Keratinocyte (primary cell): ENCODE measurements around the gene DLGAP1. TPM values are rescaled to one million over a fixed set of nuclear protein-coding genes. Genes with fewer than 3 reads are reported as not detected.

Source experiments
- DNase-seq: peaks from one replicate; pipeline ENCODE4 v3.0.0-alpha.2; 2011; ENCODE audit warnings: low read depth, missing footprints, low spot score
- FAIRE-seq: peaks from 2 replicates; lab custom pipeline; 2011; peaks lifted over from hg19 to GRCh38; lab: Jason Lieb, UNC
- H2AFZ ChIP-seq: 2 replicates; pipeline ENCODE4 v1.6.0; 2012; ENCODE audit warnings: low read length, control low read depth, inconsistent platforms; ENCODE audit not compliant: control insufficient read depth
- H3K27ac ChIP-seq: 2 replicates; pipeline ENCODE4 v1.5.1; 2011; ENCODE audit warnings: low read length; ENCODE audit not compliant: control insufficient read depth, insufficient read depth
- H3K27me3 ChIP-seq: 3 replicates; pipeline ENCODE4 v1.6.0; 2011; ENCODE audit warnings: low read length; ENCODE audit not compliant: control insufficient read depth, insufficient read depth; ENCODE audit errors: extremely low read depth
- H3K36me3 ChIP-seq, 2 experiments: 2 replicates in 1 of 2; 3 replicates in 1 of 2; pipeline ENCODE4 v1.5.1; 2011; ENCODE audit warnings: low read length in 2 of 2, mild to moderate bottlenecking in 1 of 2; ENCODE audit not compliant: control insufficient read depth in 2 of 2, insufficient read depth in 2 of 2; ENCODE audit errors: extremely low read depth in 1 of 2
- H3K4me1 ChIP-seq: 3 replicates; pipeline ENCODE4 v1.5.1; 2011; ENCODE audit warnings: low read length; ENCODE audit not compliant: control insufficient read depth, insufficient read depth; ENCODE audit errors: extremely low read depth
- H3K4me2 ChIP-seq: 3 replicates; pipeline ENCODE4 v1.6.0; 2011; ENCODE audit warnings: low read depth, low read length; ENCODE audit not compliant: control insufficient read depth, insufficient read depth; ENCODE audit errors: extremely low read depth
- H3K4me3 ChIP-seq, 3 experiments: fragments of 200-600 bp in 1 of 3; sonication (generic) in 1 of 3; 2 replicates in 2 of 3; 3 replicates in 1 of 3; pipeline ENCODE4 v1.5.1; 2011 to 2016; ENCODE audit warnings: low read length in 3 of 3, mild to moderate bottlenecking in 3 of 3, control low read depth in 2 of 3, inconsistent platforms in 1 of 3, low read depth in 1 of 3, mixed read lengths in 1 of 3, mixed run types in 1 of 3, moderate library complexity in 1 of 3; ENCODE audit not compliant: control insufficient read depth in 2 of 3, insufficient read depth in 2 of 3; ENCODE audit errors: extremely low read depth in 1 of 3
- H3K79me2 ChIP-seq: 2 replicates; pipeline ENCODE4 v1.6.0; 2012; ENCODE audit warnings: low read length; ENCODE audit not compliant: control insufficient read depth, insufficient read depth
- H3K9ac ChIP-seq: 3 replicates; pipeline ENCODE4 v1.6.0; 2011; ENCODE audit warnings: low read length; ENCODE audit not compliant: control insufficient read depth, insufficient read depth; ENCODE audit errors: extremely low read depth
- H3K9me1 ChIP-seq: 3 replicates; pipeline ENCODE4 v1.6.0; 2011; ENCODE audit warnings: low read length; ENCODE audit not compliant: control insufficient read depth, insufficient read depth; ENCODE audit errors: extremely low read depth
- H3K9me3 ChIP-seq: 2 replicates; pipeline ENCODE4 v1.5.1; 2012; ENCODE audit warnings: low read depth, low read length; ENCODE audit not compliant: control insufficient read depth
- H4K20me1 ChIP-seq: 3 replicates; pipeline ENCODE4 v1.6.0; 2011; ENCODE audit warnings: low read length; ENCODE audit not compliant: control insufficient read depth, insufficient read depth; ENCODE audit errors: extremely low read depth
- EZH2 ChIP-seq: IDR thresholded peaks from one replicate; pipeline ENCODE4 v1.6.1; 2012; ENCODE audit warnings: inconsistent platforms, mild to moderate bottlenecking, low read length, moderate library complexity
- dilution Hi-C: fragments of 300-500 bp; cut with MboI; formaldehyde crosslinking; loops from one replicate; pipeline ENCODE4 v1.7.0; 2020; ENCODE audit warnings: low sequenced_read_pairs; ENCODE audit not compliant: extremely low pct_ligation_motif_present
- polyA plus RNA-seq, 5 experiments: library from polyadenylated mRNA; depleted of rRNA in 3 of 5; stranded (reverse) in 3 of 5; stranded (forward) in 1 of 5; unstranded in 1 of 5; fragments of >200 nt; gene quantifications; 1 replicate in 1 of 5; 2 replicates in 3 of 5; 3 replicates in 1 of 5; pipeline versions ENCODE4 v1.2.1 to v1.2.3, GENCODE V29; 2011 to 2012; ENCODE audit warnings: missing spikeins in 2 of 5, low read depth in 1 of 5, low replicate concordance in 1 of 5
- TF ChIP-seq, protein P1 (sequence below), 3 experiments: IDR thresholded peaks in 1 of 3; conservative IDR thresholded peaks in 1 of 3; optimal IDR thresholded peaks in 1 of 3; 2 replicates in 2 of 3; 3 replicates in 1 of 3; pipeline versions ENCODE3 to v1.5.1; 2011; ENCODE audit warnings: low read length in 3 of 3, mild to moderate bottlenecking in 3 of 3, moderate library complexity in 2 of 3, control low read depth in 1 of 3, inconsistent platforms in 1 of 3; ENCODE audit not compliant: insufficient read depth in 2 of 3; ENCODE audit errors: extremely low read depth in 1 of 3

DLGAP1 gene
- polyA plus RNA-seq, 1 donor (not counting 4 experiments of a cell fraction or from before 2014, with no cell fraction given), result not detected

DNA sequence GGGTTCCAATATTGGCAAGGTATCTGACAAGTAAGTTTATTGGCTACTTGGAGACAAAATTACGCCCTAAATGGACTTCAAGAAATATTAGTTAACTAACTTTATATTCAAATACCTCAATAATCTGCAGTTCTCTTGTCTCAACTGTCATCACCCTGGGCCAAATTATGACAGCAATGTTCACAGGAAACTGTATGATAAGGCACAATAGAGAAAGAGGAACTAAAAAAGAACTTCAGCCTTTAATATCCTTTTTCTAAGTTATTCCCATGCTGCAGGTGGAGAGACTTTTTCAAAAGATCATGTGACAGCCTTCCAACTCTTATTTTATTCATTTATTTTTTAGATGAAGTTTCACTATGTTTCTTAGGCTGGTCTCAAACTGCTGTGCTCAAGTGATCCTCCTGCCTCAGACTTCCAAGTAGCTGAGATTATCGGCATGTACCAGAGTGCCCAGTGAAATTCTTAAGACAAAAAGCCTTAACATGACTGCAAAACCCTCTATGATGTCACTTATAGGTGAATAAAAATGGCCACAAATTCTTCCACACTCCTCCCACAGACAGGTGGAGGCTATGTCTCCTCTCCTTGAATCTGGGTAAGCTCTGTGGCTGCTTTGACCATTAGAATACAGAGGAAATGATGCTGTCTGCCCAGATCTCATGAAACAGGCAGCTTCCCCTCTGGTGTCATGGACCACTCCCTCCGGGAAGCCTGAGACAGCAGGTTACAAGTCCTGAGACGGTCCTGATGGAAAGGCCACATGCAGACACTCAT is 794.2 kb downstream of the DLGAP1 start:
- TF ChIP-seq EZH2, result no peak
- TF ChIP-seq, protein P1, sequence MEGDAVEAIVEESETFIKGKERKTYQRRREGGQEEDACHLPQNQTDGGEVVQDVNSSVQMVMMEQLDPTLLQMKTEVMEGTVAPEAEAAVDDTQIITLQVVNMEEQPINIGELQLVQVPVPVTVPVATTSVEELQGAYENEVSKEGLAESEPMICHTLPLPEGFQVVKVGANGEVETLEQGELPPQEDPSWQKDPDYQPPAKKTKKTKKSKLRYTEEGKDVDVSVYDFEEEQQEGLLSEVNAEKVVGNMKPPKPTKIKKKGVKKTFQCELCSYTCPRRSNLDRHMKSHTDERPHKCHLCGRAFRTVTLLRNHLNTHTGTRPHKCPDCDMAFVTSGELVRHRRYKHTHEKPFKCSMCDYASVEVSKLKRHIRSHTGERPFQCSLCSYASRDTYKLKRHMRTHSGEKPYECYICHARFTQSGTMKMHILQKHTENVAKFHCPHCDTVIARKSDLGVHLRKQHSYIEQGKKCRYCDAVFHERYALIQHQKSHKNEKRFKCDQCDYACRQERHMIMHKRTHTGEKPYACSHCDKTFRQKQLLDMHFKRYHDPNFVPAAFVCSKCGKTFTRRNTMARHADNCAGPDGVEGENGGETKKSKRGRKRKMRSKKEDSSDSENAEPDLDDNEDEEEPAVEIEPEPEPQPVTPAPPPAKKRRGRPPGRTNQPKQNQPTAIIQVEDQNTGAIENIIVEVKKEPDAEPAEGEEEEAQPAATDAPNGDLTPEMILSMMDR (optimal IDR thresholded peaks at IDR 0.05 in 1 of 3, IDR thresholded peaks at IDR 0.05 in 1 of 3, conservative IDR thresholded peaks at IDR 0.05 in 1 of 3; ENCODE audit: extremely low read depth in 1 of 3, insufficient read depth in 2 of 3, low read length in 3 of 3), result no peak
- H3K36me3 ChIP-seq, result no peaks in the 10 kb centered on the region
- dilution Hi-C loops, result no loop called here
- H4K20me1 ChIP-seq, result no peaks in the 10 kb centered on the region
- H3K4me1 ChIP-seq, result peaks cover 14% of the 10 kb centered on the region
- DNase-seq, result no peak
- H3K4me3 ChIP-seq, result no peak overlapping the region
- no peaks in the 10 kb centered on the region for H3K9me3 ChIP-seq
- H2AFZ ChIP-seq, result no peak overlapping the region
- no peaks in the 10 kb centered on the region for H3K79me2 ChIP-seq
- no peak overlapping the region for H3K27ac ChIP-seq
- H3K4me2 ChIP-seq, result no peak overlapping the region
- no peaks in the 10 kb centered on the region for H3K27me3 ChIP-seq
- no peak overlapping the region for H3K9ac ChIP-seq
- no peak for FAIRE-seq
- H3K9me1 ChIP-seq, result no peaks in the 10 kb centered on the region

GRCh38 chr18:3658529-3658928 is 796.6 kb downstream of the DLGAP1 start:
- H3K4me2 ChIP-seq, result no peak overlapping the region
- H3K36me3 ChIP-seq, result no peaks in the 10 kb centered on the region
- no peak overlapping the region for H3K4me3 ChIP-seq
- no peak for TF ChIP-seq EZH2
- TF ChIP-seq, protein P1 (optimal IDR thresholded peaks at IDR 0.05 in 1 of 3, IDR thresholded peaks at IDR 0.05 in 1 of 3, conservative IDR thresholded peaks at IDR 0.05 in 1 of 3; ENCODE audit: extremely low read depth in 1 of 3, insufficient read depth in 2 of 3, low read length in 3 of 3), result no peak
- no peaks in the 10 kb centered on the region for H3K79me2 ChIP-seq
- H3K27me3 ChIP-seq, result no peaks in the 10 kb centered on the region
- no peak for FAIRE-seq
- no peaks in the 10 kb centered on the region for H3K4me1 ChIP-seq
- no peaks in the 10 kb centered on the region for H3K9me1 ChIP-seq
- no peaks in the 10 kb centered on the region for H3K9me3 ChIP-seq
- no peak for DNase-seq
- H3K27ac ChIP-seq, result no peak overlapping the region
- no peaks in the 10 kb centered on the region for H4K20me1 ChIP-seq
- H2AFZ ChIP-seq, result no peak overlapping the region
- dilution Hi-C loops, result no loop called here
- no peak overlapping the region for H3K9ac ChIP-seq
